Activated naive CD4-positive, alpha-beta T cell treated with anti-CD3 and anti-CD28 coated beads, Interleukin-2, amount 50 U/mL, for 16 hours (primary cell): ENCODE data around the gene INPP5A.
"Not testable (repeated sequence)": the region's sequence is repeated elsewhere in the genome, so short reads cannot be mapped to it uniquely, and the experiment has no call there.

Experiments
- DNase-seq: peaks from one replicate; pipeline ENCODE4 v3.0.0-alpha.2; 2020

The INPP5A gene

DNA sequence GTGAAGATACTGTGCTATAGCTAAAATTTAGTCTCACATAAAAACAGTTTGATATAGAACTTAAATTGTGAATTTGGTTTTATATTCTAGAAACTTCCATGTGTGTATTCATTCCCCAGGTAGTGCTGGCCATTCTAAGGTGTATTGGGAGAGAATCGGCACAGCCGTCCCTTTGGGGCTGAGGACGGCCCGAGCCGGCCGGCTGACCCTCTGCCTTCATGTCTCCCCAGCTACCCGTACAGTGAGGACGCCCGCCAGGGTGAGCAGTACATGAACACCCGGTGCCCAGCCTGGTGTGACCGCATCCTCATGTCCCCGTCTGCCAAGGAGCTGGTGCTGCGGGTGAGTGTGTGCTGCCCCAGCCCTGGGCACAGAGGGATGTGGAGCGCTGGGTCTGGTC, 239.9 kb downstream of the INPP5A start:
- no peak for DNase-seq

DNA sequence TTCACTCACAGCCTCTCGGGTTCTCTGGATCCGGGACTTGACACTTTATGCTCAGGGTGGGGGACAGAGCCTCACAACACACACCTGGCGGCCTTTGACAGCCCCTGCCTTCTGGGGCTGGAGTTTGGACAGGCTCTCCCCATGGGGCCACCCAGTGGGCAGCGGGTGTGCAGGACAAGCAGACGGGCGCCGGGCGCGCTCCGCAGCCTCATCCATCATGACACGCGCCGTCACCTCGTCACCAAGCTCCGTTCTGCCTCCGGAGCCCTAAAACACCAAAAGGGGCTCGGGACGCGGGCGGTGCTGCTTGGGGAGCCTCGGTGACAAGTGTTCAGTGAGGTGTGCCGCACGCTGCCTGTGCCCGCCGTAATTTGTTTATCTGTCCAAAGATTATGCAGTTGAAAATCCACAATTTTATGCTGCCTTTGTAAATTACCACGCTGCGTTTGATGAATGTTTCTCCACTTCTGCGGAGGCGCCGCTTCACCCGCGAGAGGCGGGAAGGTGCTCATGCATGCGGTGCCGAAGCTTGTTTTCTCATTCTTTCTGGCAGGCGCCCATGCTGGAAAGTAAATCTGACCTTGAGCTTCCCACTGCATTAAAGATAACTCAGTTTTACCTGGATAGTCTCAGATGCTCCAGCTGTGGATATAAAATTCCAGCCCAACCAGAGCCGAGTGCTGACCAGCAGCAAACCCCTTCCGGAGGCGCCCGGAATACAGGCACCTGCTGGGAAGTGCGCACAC, 242.1 kb downstream of the INPP5A start:
- no peak for DNase-seq

DNA sequence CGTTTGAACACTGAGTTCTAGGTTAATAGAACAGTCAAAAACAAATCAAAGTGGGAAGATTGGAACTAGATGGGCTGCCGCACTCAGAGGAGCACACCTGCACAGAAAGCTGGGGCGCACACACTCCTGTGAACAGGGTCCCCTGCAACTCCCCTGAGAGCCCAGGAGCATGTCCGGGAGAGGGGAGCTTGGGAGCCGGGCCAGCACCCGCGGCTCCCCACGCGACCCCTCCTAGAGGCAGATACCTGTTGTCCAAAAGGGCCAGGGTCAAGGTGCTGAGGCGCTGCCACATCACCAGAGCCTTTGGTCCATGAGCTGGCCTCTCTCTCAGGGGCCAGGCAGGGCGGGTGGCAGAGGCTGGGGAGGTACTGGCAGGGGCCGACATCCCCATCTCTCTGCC, 242.8 kb downstream of the INPP5A start:
- no peak for DNase-seq

DNA sequence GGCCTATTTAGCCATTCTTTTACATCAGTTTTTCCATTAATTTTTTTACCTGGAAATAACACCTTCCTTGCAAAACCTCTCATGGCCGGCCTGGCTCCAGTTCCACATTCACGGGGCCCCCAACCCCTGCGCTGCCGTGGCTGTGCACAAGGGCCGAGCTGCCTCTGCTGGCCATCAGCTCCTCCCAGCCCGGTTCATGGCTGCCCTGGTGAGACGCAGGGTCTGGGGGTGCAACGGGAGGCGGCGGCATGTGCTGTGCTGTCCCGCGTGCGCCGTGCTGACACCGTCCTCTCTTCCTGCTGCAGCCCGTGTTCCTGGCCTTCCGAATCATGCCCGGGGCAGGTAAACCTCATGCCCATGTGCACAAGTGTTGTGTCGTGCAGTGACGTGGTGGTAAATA, 244.0 kb downstream of the INPP5A start:
- no peak for DNase-seq

DNA sequence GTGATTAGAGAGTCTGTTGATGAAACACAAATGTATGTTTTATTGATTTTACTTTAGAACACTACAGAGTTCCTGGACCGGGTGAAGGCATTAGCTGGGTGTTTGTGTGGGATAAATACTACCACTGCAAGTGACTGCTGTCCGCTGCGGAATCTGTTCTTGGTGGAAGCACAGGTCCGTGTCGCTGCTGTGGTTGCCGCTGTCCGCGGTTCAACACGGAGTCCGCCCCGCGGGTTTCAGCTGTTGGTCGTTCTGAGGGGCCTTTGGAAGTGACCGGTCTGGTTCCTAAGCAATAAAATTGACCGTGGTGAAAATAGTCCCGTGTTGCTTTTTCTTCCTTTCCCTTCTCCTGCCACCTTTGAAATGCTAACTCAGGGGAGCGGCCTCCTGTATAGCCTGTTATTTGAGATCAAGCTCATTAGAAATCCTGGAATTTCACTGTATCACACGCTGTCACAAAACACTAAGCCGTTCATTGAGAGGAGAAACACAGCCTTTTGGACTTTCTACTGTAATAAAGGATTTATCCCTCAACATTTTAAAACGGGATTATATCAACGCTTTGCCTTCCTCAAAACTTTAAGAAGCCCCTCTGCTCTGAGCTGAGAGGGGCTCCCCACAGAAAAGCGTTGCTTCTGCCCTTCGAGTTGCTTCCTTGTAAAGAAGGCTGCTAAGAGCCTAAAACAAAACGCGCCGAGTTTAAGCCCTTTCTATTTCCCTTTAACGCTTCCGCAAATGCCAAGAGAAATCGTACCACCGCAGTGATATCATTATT, 245.8 kb downstream of the INPP5A start:
- no peak for DNase-seq

DNA sequence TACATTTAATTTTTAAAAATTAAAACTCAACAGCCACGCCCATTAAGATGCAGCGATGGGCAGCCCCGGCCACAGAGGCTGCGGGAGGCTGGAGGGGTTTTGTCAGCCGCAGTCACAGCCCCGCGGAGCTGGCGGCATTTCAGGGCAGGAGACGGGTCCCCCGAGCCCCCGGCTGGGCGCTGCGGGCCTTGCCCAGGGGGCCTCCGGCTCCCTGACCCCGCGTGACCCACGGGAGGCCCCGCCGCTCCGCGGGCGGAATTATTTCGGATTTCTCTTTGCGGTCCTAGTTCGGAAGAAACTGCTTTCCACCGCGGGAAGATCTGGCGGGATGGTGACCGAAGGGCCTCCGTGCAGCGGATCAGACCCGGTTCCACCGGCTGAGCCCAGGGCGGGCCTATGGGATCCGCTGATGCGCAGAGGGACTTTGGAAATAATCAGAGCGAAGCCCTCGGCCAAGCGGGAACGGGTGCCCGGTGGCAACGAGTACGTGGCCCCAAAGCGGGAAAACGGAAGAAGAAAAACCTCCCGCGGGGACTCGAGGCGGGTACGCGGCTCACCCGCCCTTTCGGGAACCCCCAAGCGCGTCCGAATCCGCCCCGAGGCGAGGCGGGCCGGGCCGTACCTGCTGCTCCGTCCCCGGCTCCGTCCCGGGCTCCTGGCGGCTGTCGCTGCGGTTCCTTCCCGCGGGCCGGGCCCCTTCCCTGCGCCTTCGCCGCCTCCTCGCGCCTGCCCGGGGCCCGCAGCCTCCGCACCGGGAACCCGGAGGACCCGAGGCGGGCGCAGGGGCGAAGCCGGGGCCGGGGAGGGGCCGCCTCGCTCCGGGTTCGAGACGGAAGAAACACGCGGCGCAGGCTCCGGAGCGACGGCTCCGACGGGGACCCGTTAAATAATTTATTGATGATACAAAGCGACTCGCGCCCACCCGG, 246.6 kb downstream of the INPP5A start:
- no peak for DNase-seq

DNA sequence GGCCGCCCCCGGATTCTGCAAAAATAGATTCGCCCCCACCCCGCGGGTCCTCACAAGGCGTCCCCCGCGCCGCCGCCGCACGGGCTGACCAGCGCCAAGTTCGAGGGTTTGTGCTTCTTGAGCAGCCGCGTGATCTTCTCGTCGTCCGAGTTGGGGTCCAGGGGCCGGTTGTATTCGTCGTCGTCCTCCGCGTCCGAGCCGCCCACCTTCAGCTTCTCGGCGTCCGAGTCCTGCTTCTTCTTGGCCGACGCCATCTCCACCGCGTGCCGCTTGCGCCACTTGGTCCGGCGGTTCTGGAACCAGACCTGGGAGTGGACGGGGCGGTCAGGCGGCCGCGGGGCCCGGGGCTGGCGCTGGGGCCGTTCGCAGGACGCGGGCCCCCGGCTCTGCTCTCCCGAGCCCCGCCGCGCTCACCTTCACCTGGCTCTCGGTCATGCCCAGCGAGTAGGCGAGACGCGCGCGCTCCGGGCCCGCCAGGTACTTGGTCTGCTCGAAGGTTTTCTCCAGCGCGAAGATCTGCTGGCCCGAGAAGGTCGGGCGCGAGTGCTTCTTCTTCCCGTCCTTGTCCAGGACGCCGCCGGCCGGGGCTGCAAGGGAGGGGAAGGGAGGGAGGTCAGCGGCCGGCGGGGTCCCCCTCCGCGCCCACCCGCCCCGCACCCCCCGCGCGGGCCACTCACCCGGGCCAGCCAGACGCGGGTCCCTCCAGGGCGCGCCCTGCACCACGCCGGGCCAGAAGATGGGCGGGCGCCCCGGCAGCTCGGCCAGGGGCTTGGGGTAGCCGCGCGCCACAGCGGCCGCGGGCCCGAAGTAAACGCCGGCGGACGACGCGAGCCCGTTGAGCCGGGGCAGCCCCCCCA, 247.5 kb downstream of the INPP5A start:
- DNase-seq = no peak

DNA sequence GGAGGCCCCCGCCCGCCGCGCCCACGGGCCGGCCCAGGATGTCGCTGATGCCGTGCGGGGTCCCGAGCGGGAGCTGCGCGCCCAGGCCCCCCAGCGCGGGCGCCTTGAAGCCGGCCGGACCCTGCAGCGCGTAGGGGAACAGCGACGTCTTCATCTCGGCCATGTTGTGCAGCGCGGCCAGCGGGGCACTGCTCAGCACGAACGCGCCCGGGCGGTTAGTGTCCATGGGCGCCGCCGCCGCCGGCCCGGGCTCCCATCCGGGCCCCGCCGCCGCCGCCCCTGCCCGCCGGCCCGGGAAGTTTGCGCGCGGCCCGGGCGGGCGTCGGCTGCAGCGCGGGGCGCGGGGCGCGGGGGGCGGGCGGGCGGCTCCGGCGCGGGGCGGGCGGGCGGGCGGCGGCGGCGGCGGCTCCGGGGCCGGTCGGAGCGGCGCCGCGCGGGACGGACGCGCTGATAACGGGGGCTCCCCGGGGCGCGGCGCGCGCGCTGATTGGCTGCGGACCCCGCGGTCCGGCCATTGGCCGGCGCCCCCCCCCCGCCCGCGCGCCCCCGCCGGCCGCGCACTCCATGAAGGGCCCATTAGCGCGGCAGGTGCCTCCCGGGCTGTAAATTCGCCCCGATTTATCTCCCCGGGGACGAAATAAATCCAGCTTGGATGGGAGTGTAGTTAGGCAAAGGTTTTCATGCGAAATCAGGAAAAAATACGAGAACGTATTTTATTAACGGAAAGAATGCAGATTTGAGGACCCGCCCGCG, 248.3 kb downstream of the INPP5A start, which contains the start of gene NKX6-2:
NKX6-2 (minus strand) TSS at position 425 of the 753 bp plus-strand sequence; CDS start at position 226, 199 bp downstream.
- no peak for DNase-seq

DNA sequence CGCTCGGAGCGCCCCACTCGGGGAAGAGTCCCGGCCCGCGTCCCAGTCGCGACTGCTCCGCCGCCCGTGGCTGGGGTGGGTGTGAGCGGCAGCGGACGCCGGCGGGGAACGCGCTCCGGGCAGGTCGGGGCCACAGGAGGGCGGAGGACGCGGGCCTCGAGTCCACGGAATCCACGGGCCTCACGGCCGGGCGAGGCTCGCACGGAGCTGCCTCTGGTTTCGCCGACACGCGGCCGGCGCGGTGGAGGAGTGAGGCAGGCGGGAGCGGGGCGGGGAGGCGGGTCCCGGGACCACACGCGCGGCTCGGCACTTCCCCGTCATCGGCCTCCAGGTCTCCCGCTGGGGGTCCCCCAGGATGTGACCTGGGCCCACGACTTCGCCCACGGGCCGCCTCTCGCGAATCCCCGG, 248.9 kb downstream of the INPP5A start:
- no peak for DNase-seq

DNA sequence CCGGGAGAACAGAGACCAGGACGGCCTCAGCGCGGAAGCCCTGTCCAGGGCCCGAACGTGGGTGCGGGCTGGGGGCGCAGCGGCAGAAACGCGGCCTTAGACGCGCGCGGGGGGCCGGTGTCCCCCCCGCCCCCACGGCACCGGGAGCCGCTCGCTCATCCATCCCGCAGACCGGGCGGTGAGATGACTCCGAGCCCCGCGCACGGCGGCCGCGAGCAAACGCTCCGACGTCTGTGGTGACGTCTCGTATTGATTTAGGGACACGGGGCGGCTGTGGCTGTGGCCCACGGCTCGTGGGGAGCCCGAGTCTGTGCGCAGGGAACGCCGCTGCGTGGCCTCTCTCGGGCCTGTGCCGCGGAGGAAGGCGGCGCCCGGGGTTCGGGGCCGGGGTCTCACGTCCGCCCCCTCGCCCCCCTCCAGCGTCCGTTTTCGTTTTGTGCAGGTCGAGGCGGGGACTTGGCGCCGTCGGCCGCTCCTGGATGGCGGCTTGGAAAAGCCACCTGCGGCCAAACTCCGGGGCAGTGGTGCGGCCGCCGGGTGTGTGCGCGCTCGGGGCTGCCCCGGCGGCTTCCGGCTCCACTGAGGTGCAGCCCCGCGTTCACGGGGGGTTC, 249.4 kb downstream of the INPP5A start:
- DNase-seq = no peak

DNA sequence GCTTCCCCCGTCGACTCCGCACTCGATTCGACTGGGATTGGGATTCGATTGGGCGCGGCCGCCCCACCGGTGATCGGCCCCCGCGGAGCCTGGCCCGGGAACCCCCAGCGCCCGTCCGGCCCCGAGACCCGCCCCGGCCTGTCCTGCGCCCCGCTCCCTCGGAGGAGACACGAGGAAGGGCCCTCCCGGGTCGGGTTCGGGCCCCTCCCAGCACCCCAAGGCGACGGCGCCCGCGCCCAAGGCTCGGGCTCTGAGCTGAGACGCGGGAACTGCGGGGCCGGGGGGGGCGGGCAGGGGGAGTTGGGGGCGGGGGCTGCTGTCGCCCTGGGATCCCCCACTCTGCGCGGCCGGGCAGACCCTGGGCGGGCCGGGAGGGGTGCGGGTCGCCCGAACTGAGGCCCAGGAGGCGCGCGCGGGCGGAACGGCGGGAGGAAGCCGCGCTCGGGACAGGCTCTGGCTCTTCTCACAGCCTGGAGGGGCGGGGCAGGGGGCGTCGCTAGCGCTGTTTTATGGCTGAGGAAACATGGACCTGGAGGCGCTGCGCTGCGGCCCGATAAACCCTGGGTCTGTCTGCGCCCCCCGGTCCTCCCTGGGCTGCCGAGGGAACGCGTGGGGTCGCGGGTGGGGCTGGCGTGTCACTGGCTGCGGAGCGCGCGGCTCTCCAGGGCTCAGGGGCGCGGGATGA, 250.1 kb downstream of the INPP5A start:
- DNase-seq = peak; percentile 28

DNA sequence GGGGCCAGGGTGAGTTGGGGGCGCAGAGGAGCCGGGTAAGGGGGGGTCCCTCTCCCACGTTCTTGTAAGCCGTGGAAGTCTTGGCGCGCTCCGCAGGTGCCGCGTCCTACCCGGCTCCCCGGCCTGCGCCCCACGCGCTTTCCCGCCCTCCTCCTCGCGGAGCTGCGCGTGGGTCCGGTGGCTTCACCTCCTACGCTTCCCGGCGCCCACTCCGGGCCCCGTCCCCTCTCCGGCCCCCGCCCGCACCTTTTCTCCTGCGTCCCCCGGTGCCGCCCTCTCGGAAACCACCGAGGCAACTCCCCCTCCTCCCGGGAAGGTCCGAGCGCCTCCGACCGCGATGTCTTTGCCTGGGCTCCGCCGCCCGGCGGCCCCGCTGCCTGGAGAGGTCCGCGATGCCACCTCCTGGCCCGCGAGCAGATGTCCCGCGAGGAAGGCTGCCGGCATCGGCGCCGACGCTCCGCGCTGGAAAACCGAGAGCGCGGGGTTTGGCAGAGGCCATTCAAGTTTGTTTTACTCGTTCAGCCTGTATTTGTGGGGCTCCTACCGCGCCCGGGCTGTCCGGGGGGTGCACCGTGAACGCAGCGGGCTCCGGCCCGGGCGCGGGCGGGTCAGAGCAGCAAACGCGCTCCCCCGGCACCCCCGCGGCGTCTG, 250.7 kb downstream of the INPP5A start:
- no peak for DNase-seq

DNA sequence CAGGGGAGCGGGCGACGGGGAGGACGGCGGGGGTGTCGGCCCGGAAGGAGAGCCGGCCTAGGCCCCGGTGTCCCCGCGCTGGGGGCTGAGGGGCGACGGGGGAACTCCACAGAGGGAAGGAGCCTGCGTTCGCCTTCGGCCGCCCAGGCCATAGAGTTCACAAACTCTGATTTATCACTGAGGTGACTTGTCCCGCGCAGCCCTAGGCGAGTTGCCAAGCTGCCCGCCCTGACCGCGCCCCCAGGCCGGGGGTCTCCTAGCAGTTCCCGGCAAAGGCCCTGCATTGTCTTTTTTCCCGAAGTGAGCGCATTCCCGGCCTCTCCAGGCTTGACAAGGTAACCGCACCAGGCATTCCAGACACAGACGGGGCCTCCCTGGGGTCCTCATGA, 251.2 kb downstream of the INPP5A start:
- no peak for DNase-seq

DNA sequence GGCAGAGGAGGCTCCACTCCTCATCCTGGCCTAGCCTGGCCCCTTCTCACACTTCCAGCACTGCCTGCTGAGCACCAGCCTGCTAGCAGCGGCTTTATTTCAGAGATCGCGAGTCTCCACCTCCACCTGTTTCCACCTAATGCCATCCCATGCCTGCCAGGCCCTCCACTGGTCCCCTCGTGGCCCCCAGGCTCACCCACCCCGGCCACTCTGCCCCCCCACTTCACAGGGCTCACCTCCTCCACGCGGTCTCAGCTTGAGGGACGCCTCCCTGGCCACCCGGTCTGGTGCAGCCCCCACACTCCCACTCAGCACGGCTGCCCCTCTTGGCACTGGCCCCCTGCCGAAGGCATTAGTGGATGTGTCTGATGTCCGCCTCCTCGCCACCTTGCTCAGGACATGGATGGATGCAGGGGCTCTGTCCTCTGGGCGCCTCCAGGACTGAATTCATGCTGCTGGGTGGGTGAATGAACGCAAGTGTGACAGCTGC, 252.1 kb downstream of the INPP5A start:
- no peak for DNase-seq

DNA sequence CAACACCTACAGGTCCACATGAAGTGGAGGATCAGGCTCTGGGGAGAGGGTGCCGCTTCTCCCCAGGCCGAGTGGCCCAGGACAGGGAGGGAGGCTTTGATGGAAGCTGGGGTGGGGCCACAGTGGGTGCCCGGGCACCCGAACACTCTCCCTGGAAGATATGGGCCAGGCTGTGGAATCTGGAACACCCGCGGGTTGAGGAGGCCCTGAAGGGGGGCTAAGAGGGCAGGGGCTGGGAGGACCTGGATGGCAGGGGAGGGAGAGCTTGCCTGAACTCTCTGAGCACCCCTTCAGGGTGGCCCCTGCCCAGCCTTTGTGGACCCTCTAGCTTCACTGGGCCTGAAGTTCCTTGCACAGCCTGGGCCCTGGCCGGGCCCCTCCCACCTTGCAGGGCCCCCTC, 252.9 kb downstream of the INPP5A start:
- DNase-seq = no peak

DNA sequence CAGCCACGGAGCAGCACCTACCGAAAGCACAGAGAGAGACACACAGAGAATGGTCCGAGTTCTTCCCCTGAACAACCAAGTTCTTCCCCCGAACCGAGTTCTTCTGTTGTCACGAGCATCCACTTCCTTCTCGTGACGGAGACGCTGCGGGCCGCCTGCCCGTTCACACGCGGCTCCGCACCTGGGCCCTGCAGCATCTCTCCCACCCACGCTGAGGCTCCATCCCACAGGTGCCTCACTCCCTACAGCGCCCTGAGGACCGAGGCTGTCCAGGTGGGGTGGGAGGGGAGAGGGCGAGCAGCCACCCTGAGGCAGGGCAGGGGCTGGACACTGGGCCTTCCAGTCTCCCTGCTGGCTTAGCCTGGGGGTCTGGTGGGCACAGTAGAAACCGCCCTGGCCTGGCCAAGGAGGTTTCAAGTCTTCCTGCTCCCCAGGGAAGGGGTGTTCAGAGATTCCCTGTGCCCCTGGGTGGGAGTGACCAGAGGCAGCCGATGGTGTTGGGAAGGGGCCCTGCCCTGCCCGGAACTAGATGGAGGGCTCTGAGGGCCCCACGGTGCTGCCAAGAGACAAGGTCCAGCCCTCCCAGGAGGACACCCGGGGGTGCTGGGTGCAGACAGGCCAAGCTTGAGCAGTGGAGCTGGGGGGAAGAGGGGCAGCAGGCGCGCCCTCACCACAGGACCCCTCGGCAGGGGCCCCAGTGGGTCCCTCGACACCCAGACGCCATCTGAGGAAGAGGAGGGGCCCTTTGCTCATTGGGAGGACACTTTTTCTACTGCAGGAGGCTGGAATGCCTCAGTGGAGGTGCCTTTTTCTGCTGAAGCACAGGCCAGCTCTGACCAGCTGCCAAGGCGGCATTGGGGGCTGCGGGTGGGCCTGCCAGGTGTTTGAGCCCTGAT, 253.6 kb downstream of the INPP5A start:
- DNase-seq = no peak

DNA sequence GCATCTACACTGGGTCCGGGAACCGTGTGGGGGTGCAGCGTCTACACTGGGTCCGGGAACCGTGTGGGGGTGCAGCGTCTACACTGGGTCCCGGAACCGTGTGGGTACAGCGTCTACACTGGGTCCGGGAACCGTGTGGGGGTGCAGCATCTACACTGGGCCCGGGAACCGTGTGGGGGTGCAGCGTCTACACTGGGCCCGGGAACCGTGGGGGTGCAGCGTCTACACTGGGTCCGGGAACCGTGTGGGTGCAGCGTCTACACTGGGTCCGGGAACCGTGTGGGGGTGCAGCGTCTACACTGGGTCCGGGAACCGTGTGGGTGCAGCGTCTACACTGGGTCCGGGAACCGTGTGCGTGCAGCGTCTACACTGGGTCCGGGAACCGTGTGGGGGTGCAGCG, 254.5 kb downstream of the INPP5A start:
- DNase-seq = not testable (repeated sequence)

DNA sequence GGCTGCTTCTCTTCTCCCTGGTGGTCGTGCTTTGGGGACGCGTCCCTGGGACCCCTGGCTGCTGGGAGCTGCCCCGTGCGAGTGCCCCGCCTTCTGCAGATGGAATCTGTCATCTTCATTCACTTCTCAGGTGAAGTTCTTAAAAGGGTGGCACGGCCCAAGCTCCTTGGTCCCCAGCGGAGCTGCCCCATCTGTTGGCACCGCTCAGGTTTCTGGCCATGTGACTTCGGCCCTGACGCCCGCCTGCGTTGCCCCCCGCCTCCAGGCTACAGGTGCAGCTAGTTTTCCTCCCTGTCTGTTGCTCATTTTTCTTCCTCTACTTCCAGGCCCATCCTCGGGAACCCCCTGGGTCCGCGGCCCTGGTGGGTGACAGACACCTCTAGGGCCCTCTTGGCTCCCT, 255.2 kb downstream of the INPP5A start:
- DNase-seq = no peak

DNA sequence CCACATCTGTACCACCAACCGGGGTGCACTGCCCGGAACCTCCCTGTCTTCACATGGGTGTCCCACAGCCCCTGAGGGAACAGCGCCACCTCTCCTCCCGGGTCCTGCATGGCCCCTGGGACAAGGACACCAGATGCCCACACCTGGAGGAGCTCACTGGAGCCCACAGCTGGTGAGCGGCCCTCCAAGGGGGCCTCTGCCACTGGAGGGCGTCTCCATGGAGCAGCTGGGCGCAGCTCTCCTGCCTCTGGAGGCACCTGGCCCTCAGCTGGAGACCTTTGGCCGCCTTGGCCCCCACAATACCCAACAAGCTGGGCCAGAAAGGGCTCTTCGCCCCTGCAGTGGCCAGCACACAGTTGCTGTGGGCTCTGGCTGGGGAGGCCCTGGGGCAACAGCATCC, 255.6 kb downstream of the INPP5A start:
- DNase-seq = no peak
